Activated CD8-positive, alpha-beta T cell treated with anti-CD3 and anti-CD28 coated beads, Interleukin-2, amount 10 ng/mL, durations not matched to agents 7 days and 5 days (primary cell): ENCODE results near the gene CLCNKA. TPM values are rescaled to one million over a fixed set of nuclear protein-coding genes. Genes with fewer than 3 reads are reported as not detected.

ENCODE experiments used
- ATAC-seq: fragments of 150-1000 bp; cut with Tn5 transposase; one replicate; pipeline ENCODE4 v1.10.0; 2021; ENCODE audit warnings: moderate library complexity
- CTCF ChIA-PET: fragments of 350-600 bp; sonication (Branson Sonifier 250); formaldehyde crosslinking; loops from one replicate; lab custom pipeline; 2021; ENCODE audit warnings: antibody characterized with exemption; lab: Charles Lee
- POLR2A ChIA-PET: fragments of 350-600 bp; sonication (Branson Sonifier 250); formaldehyde crosslinking; loops from one replicate; lab custom pipeline; 2021; ENCODE audit warnings: antibody characterized with exemption; lab: Charles Lee
- DNase-seq: peaks from one replicate; pipeline ENCODE4 v3.0.0-alpha.2; 2020
- H3K27ac Mint-ChIP-seq: one replicate; pipeline ENCODE4 v1.8.0; 2021; ENCODE audit warnings: mild to moderate bottlenecking, mixed read lengths
- H3K27me3 Mint-ChIP-seq: one replicate; pipeline ENCODE4 v1.8.0; 2021; ENCODE audit warnings: low read depth, mixed read lengths
- H3K36me3 Mint-ChIP-seq: one replicate; pipeline ENCODE4 v1.8.0; 2021; ENCODE audit warnings: low read depth, mixed read lengths
- H3K4me1 Mint-ChIP-seq: one replicate; pipeline ENCODE4 v1.8.0; 2021; ENCODE audit warnings: low read depth, mixed read lengths
- H3K4me3 Mint-ChIP-seq: one replicate; pipeline ENCODE4 v1.8.0; 2021; ENCODE audit warnings: mild to moderate bottlenecking, mixed read lengths
- H3K9me3 Mint-ChIP-seq: one replicate; pipeline ENCODE4 v1.8.0; 2022; ENCODE audit warnings: mixed read lengths; ENCODE audit not compliant: insufficient read depth
- total RNA-seq, 2 experiments: library from RNA; stranded (reverse); gene quantifications; one replicate each; pipeline ENCODE4 v1.2.3, GENCODE V29; 2021

Gene CLCNKA
- total RNA-seq, 2 experiments from 2014 or later, result not detected

GRCh38 chr1:16076865-16077238 lies 55.0 kb downstream of the CLCNKA start:
- peaks cover 17% of the 10 kb centered on the region for H3K27me3 Mint-ChIP-seq
- no peaks in the 10 kb centered on the region for H3K36me3 Mint-ChIP-seq
- ChIA-PET CTCF (interaction anchor here (0.6 to 9.8 kb wide), 4 partner anchors 12 to 167 kb away, joined by 3 to 244 read pairs (median 8); no protein-coding TSS in a partner anchor), POLR2A (no interaction called here)
- H3K4me3 Mint-ChIP-seq, result no peak overlapping the region
- no peaks in the 10 kb centered on the region for H3K9me3 Mint-ChIP-seq
- no peak overlapping the region for H3K27ac Mint-ChIP-seq
- ATAC-seq, result no peak
- peaks cover 22% of the 10 kb centered on the region for H3K4me1 Mint-ChIP-seq
- no peak for DNase-seq

DNA sequence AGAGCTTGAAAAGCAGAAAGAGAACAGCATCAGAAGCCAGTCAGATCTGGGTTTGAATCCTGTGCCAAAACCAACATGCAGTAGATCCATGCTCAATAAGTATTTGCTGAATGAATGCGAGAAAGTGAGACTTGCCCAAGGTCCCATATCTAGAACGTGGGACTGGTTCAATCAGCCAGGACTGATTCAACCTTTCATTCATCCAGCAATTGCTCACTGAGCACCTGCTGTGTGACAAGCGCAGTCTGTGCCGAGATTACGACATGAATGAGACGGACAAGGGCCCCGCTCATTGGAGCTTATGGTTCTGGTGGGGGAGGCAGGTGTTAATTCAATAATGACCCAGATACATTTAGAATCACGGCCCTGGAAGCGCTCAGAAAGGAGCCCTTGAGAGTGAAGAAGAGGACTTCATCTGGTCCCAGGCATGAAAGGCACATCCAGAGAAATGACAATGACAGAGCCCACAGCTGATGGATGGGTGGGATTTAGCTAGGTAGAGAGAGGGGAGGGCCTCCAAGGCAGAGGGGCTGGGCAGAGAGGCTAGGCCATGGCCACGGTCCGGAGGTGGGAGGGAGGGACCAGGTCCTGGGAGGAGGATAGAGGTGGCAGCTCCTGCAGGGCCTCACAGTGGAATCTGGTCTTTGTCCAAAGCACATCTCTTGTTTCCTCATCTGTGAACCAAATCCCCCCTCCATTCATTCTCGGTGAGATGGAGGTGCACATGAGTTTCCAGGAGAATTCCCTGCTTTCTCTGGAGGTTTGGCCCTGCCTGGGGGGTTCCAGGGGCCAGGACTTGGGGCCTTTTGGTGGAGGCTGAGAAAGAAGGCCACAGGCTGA lies 55.8 kb downstream of the CLCNKA start:
- CTCF ChIA-PET, result interaction anchor here (0.6 to 9.8 kb wide), 16 partner anchors 13 to 286 kb away, joined by 3 to 244 read pairs (median 8); partner anchors contain the start of gene CPLANE2
- peaks cover 13% of the 10 kb centered on the region for H3K27me3 Mint-ChIP-seq
- DNase-seq, result no peak
- no peak overlapping the region for H3K4me3 Mint-ChIP-seq
- no peaks in the 10 kb centered on the region for H3K9me3 Mint-ChIP-seq
- POLR2A ChIA-PET, result no interaction called here
- H3K27ac Mint-ChIP-seq, result peak overlapping the region; percentile 36
- H3K4me1 Mint-ChIP-seq, result peaks cover 19% of the 10 kb centered on the region
- ATAC-seq, result no peak
- H3K36me3 Mint-ChIP-seq, result no peaks in the 10 kb centered on the region

GRCh38 chr1:16078925-16079656 lies 57.3 kb downstream of the CLCNKA start:
- ATAC-seq (peak; percentile 89), DNase-seq (peak; percentile 84)
- Mint-ChIP-seq H3K4me1 (peaks cover 14% of the 10 kb centered on the region), H3K27me3 (peaks cover 5% of the 10 kb centered on the region), H3K27ac (peak overlapping the region; percentile 83), H3K36me3 (no peaks in the 10 kb centered on the region), H3K9me3 (no peaks in the 10 kb centered on the region), H3K4me3 (peak overlapping the region; percentile 56)
- CTCF ChIA-PET, result interaction anchor here (0.6 to 9.8 kb wide), 53 partner anchors 10 to 772 kb away, joined by 3 to 244 read pairs (median 4); partner anchors contain the start of genes CPLANE2, FBXO42, HSPB7 and ZBTB17
- POLR2A ChIA-PET, result interaction anchor here (1.0 kb wide), 1 partner anchor 361 kb away, joined by 3 read pairs; the partner anchor contains the start of gene NECAP2

GRCh38 chr1:16080422-16081150 lies 58.8 kb downstream of the CLCNKA start:
- Mint-ChIP-seq H3K27me3 (no peaks in the 10 kb centered on the region), H3K27ac (no peak overlapping the region), H3K36me3 (no peaks in the 10 kb centered on the region), H3K4me1 (peaks cover 9% of the 10 kb centered on the region), H3K9me3 (no peaks in the 10 kb centered on the region), H3K4me3 (no peak overlapping the region)
- DNase-seq (no peak), ATAC-seq (no peak)
- POLR2A ChIA-PET, result interaction anchor here (0.6 kb wide), 1 partner anchor 16 kb away, joined by 3 read pairs; no protein-coding TSS in a partner anchor
- CTCF ChIA-PET, result interaction anchor here (1.0 to 9.8 kb wide), 7 partner anchors 11 to 283 kb away, joined by 3 to 244 read pairs (median 43); no protein-coding TSS in a partner anchor

GRCh38 chr1:16081636-16082035 lies 59.8 kb downstream of the CLCNKA start:
- no peaks in the 10 kb centered on the region for H3K9me3 Mint-ChIP-seq
- CTCF ChIA-PET, result interaction anchor here (0.8 to 9.8 kb wide), 20 partner anchors 8 to 282 kb away, joined by 3 to 244 read pairs (median 4); partner anchors contain the start of gene FAM131C
- H3K4me1 Mint-ChIP-seq, result peaks cover 9% of the 10 kb centered on the region
- H3K36me3 Mint-ChIP-seq, result no peaks in the 10 kb centered on the region
- ATAC-seq, result no peak
- H3K27me3 Mint-ChIP-seq, result no peaks in the 10 kb centered on the region
- no peak overlapping the region for H3K27ac Mint-ChIP-seq
- no peak for DNase-seq
- POLR2A ChIA-PET, result interaction anchor here (0.7 to 1.5 kb wide), 2 partner anchors 105 to 110 kb away, joined by 3 to 4 read pairs; no protein-coding TSS in a partner anchor
- no peak overlapping the region for H3K4me3 Mint-ChIP-seq

DNA sequence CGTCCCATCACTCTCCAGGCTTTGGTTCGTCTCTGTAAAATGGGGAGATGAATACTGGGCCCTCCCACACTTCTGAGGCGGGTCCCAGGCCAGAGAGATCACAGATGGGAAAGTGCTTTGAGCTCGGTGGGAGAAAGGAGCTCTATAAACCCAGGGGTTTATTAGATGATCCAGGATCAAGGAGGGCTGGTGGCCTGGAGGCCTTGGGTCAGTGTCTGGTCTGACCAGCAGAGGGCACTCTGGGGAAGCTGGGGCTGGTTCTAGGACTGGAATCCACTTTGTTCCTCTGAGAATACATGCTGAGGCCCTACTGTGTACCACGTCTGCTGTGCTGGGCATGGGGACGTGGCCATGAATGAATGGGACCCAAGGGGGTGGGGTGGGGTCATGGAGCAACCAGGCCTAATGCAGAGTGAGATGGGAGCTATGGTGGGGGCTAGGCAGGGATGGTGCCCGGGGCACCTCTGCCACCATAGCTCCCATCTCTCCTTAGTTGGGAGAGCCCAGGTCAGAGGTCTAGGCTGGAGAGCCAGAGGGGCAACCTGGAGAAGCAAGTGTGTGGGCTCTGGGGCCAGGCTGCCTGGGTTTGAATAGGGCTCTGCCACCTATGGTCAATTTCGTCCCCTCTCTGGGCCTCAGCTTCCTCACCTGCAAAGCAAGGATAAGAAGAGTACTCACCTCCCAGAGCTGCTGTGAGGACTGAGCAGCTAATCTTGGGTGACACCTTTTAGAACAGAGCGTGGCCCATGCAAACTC lies 60.6 kb downstream of the CLCNKA start:
- Mint-ChIP-seq H3K27ac (no peak overlapping the region), H3K27me3 (no peaks in the 10 kb centered on the region), H3K36me3 (no peaks in the 10 kb centered on the region), H3K4me3 (no peak overlapping the region), H3K9me3 (no peaks in the 10 kb centered on the region), H3K4me1 (peaks cover 9% of the 10 kb centered on the region)
- ATAC-seq (peak; percentile 45), DNase-seq (peak; percentile 78)
- CTCF ChIA-PET, result interaction anchor here (0.8 to 9.8 kb wide), 27 partner anchors 9 to 358 kb away, joined by 3 to 244 read pairs (median 4); partner anchors contain the start of genes FAM131C and NECAP2
- POLR2A ChIA-PET, result interaction anchor here (0.7 to 1.5 kb wide), 2 partner anchors 104 to 109 kb away, joined by 3 to 4 read pairs; no protein-coding TSS in a partner anchor

GRCh38 chr1:16083486-16083885 lies 61.6 kb downstream of the CLCNKA start:
- H3K4me3 Mint-ChIP-seq, result no peak overlapping the region
- POLR2A ChIA-PET, result interaction anchor here (0.6 kb wide), 1 partner anchor 760 kb away, joined by 3 read pairs; no protein-coding TSS in a partner anchor
- no peaks in the 10 kb centered on the region for H3K27me3 Mint-ChIP-seq
- H3K36me3 Mint-ChIP-seq, result no peaks in the 10 kb centered on the region
- no peak overlapping the region for H3K27ac Mint-ChIP-seq
- H3K9me3 Mint-ChIP-seq, result no peaks in the 10 kb centered on the region
- no peak for DNase-seq
- peaks cover 9% of the 10 kb centered on the region for H3K4me1 Mint-ChIP-seq
- no peak for ATAC-seq
- CTCF ChIA-PET, result interaction anchor here (1.6 to 9.8 kb wide), 6 partner anchors 9 to 280 kb away, joined by 4 to 244 read pairs (median 13); partner anchors contain the start of gene FAM131C

Other genes starting within 250 kb of the CLCNKA start
- gene UQCRHL, start 214.4 kb upstream of the CLCNKA start, total RNA-seq, result 1 to 10 TPM; 2.4 to 2.8 TPM
- 10 to 100 TPM; 65.0 to 66.3 TPM for gene SPEN, start 174.3 kb upstream of the CLCNKA start, total RNA-seq
- 10 to 100 TPM; 32.3 to 33.3 TPM for gene ZBTB17, start 45.9 kb upstream of the CLCNKA start, total RNA-seq
- gene SRARP, start 17.8 kb upstream of the CLCNKA start, total RNA-seq, result not detected
- gene HSPB7, start 4.0 kb upstream of the CLCNKA start, total RNA-seq, result not detected
- not detected for gene CLCNKB, start 21.7 kb downstream of the CLCNKA start, total RNA-seq
- gene FAM131C, start 51.6 kb downstream of the CLCNKA start, total RNA-seq, result 1 to 10 TPM; 6.0 to 6.1 TPM
- not detected for gene EPHA2, start 134.0 kb downstream of the CLCNKA start, total RNA-seq
- gene ARHGEF19, start 190.6 kb downstream of the CLCNKA start, total RNA-seq, result 10 to 100 TPM; 11.4 to 11.9 TPM
- gene CPLANE2, start 215.1 kb downstream of the CLCNKA start, total RNA-seq, result 1 to 10 TPM; 5.1 to 6.1 TPM